COLO829 (cell line): ENCODE measurements around the gene TMEM59L.
"Not testable (repeated sequence)": the region's sequence is repeated elsewhere in the genome, so short reads cannot be mapped to it uniquely, and the experiment has no call there.

Source experiments
- DNase-seq: peaks from one replicate; pipeline ENCODE4 v3.0.0; 2012; ENCODE audit warnings: low spot score

Gene TMEM59L

DNA sequence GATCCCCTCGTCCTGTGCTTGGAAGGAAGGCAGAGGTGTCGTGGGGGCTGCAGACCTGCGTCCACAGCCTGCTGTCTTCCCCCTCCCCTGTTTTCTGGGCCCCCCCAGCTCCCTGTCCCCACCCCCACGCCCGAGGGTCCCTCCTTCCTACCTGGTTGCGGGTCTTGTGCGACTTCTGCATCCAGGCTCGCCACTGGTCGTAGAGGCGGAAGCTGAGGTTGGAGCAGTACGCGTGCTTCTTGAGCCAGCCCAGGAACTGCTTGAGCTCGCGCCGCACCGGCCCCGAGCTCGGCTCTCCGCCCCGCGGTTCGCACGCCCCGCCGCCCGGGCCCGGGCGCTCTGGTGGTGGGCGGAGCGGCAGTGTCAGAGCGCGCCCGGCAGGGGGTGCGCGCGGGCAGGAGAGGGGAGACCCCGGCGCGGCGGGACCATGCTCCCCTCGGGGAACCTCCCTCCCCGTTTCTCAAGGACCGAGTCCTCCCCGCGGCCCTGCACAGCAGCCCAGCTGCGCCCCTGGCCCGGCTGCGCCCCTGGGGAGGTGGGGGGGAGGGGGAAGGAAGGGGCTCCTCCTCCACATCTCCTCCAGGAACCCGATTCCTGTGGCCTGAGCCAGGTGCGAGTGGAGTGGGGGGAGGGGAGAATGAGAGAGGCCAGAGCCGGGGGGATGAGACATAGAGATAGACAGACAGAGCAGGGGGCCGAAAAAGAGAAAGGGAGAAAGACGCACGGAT is 18.4 kb upstream of the TMEM59L start:
- DNase-seq: peak; percentile 57

DNA sequence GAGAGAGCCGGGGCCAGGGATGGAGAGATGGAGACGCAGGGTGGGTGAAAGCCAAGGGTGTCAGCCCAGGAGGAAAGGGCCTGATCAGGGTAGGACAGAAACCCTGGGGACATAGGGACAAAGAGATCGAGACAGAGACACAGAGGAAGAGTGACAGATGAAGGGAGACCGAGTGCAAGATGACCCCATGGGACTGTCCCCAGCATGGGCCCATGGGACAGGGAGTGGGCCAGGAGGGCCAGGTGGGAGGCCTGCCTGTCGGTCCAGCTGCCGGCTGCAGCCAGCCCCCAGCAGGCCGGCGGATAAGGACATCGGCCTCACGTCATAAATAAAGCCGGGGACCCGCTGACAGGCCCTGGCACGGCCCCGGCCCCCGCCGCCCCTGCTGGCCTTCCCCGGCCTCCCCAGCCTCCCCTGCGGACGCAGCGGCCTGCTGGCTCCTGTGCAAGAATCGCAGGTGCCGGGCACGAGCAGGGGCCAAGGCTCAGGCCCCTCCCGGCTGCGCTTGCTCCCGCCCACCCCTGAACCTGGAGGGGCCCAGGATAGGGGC is 17.8 kb upstream of the TMEM59L start:
- DNase-seq: no peak

DNA sequence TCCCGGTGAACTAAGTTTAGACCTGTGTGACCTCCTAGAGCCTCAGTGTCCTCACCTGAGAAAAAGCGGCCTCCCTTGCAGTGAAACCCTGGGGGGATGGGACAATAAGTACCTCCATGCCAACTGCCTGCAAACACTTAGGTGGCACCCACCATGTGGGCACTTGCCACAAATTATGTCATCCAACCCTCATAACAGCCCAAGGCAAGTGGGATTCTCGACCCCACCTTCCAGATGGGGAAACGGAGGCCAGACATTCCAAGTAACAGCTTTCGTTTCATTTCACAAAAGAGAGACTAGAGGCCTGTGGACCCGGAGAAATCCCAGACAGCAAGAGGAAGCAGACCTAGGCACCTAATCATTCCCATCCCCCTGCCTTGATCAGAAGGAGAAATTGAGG is 17.2 kb upstream of the TMEM59L start:
- no peak for DNase-seq

DNA sequence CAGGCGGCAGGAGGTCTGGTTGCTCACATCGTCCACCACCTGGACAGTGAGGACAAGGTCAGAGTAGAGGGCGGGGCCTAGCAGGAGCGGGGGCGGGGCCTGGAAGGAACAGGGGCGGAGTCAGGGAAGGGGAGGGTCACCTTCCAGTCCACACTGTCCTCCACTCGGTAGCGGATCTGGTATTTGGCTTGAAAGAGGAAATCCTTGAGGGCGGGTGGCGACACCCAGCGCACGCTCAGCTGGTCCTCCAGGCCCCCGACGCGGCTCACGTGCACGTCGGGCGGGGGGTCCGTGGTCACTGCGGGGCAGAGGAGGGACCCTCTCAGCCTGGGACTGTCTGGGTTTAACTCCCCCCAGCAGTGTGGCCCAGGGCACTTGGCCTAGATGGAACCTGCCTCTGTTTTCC is 15.9 kb upstream of the TMEM59L start:
- peak; percentile 64 for DNase-seq

GRCh38 chr19:18597809-18598660 is 14.6 kb upstream of the TMEM59L start:
- no peak for DNase-seq

DNA sequence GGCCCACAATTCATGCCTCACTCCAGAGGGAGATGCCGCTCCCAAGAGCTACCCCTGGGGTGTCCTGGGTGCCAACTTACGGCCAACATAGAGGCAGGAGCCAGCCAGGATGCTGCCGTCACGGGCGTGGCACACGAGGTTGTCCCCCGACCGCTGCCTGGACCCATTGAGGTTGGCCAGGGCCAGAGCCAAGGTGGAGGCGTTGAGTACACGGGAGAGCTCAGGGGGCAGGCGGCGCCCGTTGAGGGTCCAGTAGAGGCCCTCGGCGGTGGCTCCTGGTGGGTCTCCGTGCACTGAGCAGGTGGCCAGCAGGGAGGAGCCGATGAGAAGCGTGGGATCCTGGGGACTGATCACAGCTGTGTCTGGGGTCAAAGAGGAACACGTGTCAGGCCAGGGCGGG is 13.2 kb upstream of the TMEM59L start:
- no peak for DNase-seq

GRCh38 chr19:18600692-18601397 is 11.8 kb upstream of the TMEM59L start:
- DNase-seq: not testable (repeated sequence)

DNA sequence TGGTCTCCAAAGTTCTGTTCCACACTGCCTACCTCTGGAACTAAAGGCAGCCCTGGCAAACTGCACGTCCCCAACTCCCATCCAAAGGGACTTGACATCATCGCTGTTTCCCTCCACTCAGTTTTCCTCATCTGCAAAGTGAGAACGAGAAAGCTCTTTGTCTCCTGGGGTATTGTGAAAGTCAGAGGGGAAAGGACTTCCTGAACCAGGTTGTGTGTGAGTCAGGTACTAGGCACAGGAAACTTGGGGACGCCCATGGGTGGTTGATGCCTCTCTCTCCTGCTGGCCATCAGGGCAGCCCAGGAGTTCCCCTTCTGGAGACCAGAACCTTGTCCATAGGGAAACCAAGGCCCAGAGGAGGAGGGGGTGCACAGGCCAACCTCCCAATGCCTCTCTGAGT is 10.8 kb upstream of the TMEM59L start:
- no peak for DNase-seq

DNA sequence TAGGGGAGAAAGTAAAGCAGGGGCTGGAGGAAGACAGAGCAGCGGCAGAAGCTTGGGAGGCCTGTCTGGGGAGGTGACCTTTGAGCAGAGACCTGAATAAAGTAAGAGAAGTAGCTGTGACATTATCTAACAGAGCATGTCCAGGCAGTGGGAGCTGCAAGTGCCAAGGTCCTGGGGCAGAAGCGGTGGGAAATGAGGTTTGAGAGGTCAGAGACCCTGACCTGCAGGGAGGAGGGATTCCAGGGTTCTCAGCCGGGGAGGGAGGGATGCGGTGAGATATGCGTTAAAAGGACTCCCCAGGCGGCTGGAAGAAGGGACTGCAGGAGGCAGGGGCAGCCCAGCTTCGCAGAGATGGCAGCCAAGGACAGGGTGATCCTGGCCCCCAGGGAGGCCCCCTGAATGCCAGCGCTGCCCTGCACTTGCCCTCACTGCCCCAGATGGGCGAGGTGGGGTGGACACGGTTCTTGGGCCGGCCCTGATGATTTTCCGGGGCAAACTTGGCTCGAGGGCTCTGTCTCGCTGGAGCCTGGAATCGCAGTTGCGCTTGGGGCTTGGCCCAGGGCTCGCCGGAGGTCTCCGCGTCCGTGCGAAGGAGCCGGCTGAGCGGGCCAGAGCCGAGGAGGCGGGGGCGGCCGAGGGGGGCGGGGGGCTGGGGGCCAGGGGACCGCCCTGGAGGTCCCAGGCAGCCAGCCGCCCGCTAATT is 9.3 kb upstream of the TMEM59L start:
- no peak for DNase-seq

DNA sequence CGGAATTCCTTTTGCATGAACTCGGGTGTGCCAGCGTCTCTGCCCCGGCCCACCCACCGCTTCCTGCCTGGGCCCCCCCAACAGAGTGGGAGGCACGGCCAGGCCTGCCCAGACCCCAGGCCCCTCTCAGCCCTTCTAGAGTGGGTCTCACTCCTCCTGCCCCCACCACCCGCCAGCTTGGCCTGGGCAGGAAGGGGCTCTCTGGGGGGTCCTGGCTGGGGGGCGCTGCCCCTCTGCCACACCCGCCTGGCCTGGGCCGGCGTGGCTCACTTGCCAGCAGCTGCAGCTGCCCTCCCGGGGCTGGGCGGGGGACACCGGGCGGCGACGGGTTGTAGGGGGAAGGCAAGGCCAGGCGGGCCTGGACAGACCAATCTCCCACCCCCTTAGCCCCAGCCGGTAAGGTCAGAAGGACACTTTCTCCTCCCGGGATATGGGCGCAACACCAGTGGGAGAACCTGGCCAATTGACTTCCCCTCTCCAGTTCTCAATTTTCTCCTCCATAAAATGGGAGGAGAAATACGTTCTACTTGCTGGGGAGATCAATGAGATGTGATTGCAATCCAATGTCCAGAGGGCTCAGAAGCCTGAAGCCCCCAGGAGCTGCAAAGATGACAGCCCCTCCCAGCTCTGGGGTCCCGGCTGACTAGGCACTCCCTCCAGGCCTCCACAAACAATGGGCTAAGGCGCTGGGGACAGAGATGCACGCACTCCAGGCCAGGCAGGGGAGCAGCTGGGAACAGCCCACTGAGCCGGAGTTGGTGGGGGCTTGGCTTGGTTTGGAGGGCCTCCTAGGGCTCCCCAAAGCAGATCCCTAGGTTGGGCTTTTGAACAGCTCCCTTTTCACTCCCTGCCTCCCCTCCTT is 8.5 kb upstream of the TMEM59L start:
- no peak for DNase-seq

- DNase-seq: no peak
Measured at GRCh38 chr19:18604820-18605159, 7.9 kb upstream of the TMEM59L start.

DNA sequence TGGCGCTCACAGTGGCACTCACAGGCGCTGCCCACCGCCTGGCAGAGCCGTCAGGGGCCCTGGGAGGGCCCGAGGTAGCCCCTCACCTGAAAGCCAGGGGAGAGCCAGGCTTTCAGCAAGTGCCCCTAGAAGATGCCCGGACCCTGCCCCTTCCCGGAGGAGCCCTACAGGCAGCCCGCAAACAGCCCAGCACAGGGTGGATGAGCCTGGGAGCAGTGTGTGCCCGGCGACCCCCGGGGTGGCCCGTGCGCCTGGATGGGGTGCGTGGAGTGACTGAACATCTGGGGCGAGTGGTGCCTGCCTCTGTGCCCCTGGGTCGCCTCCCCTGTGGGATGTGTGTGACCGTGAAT is 7.5 kb upstream of the TMEM59L start:
- DNase-seq: no peak

DNA sequence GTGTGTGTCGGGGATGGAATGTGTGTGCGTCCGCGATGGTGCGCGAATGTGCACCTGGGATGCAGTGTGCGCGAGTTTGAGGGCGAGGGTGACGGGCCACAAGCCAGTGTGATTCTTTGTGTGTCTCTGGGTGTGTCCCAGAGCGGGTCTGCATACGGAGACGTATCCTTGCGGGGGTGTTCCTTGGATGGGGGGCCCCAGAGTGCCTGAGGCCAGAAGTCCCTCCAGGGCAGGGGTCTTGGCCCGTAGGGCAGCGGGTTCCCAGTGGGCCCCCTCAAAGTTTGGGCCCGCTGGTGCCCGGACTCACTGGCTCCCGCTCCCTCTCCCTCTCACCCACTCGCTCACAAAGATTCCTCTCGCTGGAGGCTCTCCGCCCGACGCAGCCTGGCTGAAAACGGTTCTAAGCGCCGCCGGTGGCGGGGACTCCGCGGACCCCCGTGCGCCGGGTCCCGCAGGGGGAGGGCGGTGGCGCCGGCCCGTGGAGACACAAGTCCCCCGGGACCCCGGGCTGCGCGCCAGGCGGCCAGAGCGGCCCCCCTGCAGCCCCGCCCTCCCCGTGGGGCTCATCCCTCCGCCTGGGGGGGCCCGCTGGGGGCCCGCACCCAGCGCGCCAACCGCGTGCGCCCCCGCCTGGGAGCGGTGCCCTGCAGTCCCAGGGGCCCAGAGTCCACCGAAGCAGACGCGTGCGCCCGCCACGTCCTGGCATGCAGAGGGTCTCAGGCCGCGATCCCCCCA is 7.0 kb upstream of the TMEM59L start:
- no peak for DNase-seq

GRCh38 chr19:18606281-18607225 is 6.1 kb upstream of the TMEM59L start, which contains the start of gene CRLF1:
TSS of gene CRLF1 (minus strand) at chr19:18606799. CDS start at chr19:18606656, 143 bp downstream.
- DNase-seq: no peak

- no peak for DNase-seq
Measured at GRCh38 chr19:18607226-18608101, 5.2 kb upstream of the TMEM59L start.

GRCh38 chr19:18608102-18608804 is 4.4 kb upstream of the TMEM59L start:
- no peak for DNase-seq
